ENCODE results near the gene PRICKLE2.

The PRICKLE2 gene

GRCh38 chr3:64047787-64048186, 177.5 kb downstream of the PRICKLE2 start:
- no peak for TF ChIP-seq CTCF (IDR thresholded peaks at IDR 0.05; ENCODE audit: control insufficient read depth, insufficient read depth, low read depth, low read length, missing control alignments)
- H3K4me3 ChIP-seq (ENCODE audit: control insufficient read depth, low read depth, low read length): no peak overlapping the region

GRCh38 chr3:64046996-64047594, 178.2 kb downstream of the PRICKLE2 start:
- TF ChIP-seq CTCF (IDR thresholded peaks at IDR 0.05; ENCODE audit: control insufficient read depth, insufficient read depth, low read depth, low read length, missing control alignments): no peak
- DNase-seq (ENCODE audit: low read depth): no peak
- no peak overlapping the region for H3K4me3 ChIP-seq (ENCODE audit: control insufficient read depth, low read depth, low read length)

More at GRCh38 chr3:64047787-64048186, 177.5 kb downstream of the PRICKLE2 start:
- DNase-seq (ENCODE audit: low read depth): no peak

- no peak overlapping the region for H3K4me3 ChIP-seq (ENCODE audit: control insufficient read depth, low read depth, low read length)
- no peak for DNase-seq (ENCODE audit: low read depth)
- TF ChIP-seq CTCF (IDR thresholded peaks at IDR 0.05; ENCODE audit: control insufficient read depth, insufficient read depth, low read depth, low read length, missing control alignments): no peak
Observed at GRCh38 chr3:64046592-64046991, 178.7 kb downstream of the PRICKLE2 start.

GRCh38 chr3:64042952-64043351, 182.3 kb downstream of the PRICKLE2 start:
- no peak for DNase-seq (ENCODE audit: low read depth)
- TF ChIP-seq CTCF (IDR thresholded peaks at IDR 0.05; ENCODE audit: control insufficient read depth, insufficient read depth, low read depth, low read length, missing control alignments): no peak
- H3K4me3 ChIP-seq (ENCODE audit: control insufficient read depth, low read depth, low read length): no peak overlapping the region
